C4-2B (cell line): ENCODE measurements around the gene TLE5.

ENCODE experiments used
- ZFX ChIP-seq: fragments of 450-650 bp; IDR thresholded peaks from 2 replicates; pipeline ENCODE4 v1.6.1; 2017
- TF ChIP-seq, protein P1 (sequence below): fragments of 450-650 bp; conservative IDR thresholded peaks from 2 replicates; pipeline ENCODE4 v1.5.1; 2017; ENCODE audit warnings: mild to moderate bottlenecking

DNA sequence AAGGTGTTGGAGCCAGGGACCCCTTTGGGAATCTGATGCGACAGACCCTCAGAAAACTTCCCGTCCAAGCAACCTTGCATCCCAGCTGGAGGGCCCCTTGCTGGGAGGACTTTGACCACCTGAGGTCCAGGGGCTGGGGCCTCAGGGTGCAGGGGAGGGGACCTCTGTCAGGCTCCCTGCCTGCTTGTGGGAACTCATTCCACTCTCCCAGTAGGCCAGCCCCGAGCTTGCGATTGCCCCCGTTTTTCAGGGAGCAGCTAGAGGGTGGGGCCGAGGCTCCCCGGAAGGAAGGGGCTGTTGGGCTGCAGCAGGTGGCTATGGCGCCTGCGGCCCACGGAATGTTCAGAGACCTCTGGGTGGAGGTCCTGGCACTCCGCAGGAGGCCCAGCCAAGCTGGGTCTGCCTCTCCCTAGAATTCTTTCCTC, 34.6 kb upstream of the TLE5 start:
- TF ChIP-seq, protein P1, sequence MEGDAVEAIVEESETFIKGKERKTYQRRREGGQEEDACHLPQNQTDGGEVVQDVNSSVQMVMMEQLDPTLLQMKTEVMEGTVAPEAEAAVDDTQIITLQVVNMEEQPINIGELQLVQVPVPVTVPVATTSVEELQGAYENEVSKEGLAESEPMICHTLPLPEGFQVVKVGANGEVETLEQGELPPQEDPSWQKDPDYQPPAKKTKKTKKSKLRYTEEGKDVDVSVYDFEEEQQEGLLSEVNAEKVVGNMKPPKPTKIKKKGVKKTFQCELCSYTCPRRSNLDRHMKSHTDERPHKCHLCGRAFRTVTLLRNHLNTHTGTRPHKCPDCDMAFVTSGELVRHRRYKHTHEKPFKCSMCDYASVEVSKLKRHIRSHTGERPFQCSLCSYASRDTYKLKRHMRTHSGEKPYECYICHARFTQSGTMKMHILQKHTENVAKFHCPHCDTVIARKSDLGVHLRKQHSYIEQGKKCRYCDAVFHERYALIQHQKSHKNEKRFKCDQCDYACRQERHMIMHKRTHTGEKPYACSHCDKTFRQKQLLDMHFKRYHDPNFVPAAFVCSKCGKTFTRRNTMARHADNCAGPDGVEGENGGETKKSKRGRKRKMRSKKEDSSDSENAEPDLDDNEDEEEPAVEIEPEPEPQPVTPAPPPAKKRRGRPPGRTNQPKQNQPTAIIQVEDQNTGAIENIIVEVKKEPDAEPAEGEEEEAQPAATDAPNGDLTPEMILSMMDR: no peak
- no peak for TF ChIP-seq ZFX
